SHP77 (cell line): ENCODE measurements around the gene GALNTL6.
"Not testable (repeated sequence)": the region's sequence is repeated elsewhere in the genome, so short reads cannot be mapped to it uniquely, and the experiment has no call there.

ENCODE experiments used
- DNase-seq, 2 experiments: peaks; one replicate each; lab custom pipeline; 2025; lab: John Stamatoyannopoulos, UW

The GALNTL6 gene

GRCh38 chr4:172945611-172946010 lies 1132.4 kb downstream of the GALNTL6 start:
- DNase-seq = no peak

- no peak for DNase-seq
Measured at GRCh38 chr4:172946503-172946902, 1133.3 kb downstream of the GALNTL6 start.

- no peak for DNase-seq
Measured at GRCh38 chr4:172947594-172947993, 1134.4 kb downstream of the GALNTL6 start.

GRCh38 chr4:172950990-172951389 lies 1137.8 kb downstream of the GALNTL6 start:
- DNase-seq = no peak

- DNase-seq = no peak
Measured at GRCh38 chr4:172951679-172952451, 1138.7 kb downstream of the GALNTL6 start.

GRCh38 chr4:172953896-172954568 lies 1140.8 kb downstream of the GALNTL6 start:
- no peak for DNase-seq

GRCh38 chr4:172956340-172956739 lies 1143.1 kb downstream of the GALNTL6 start:
- DNase-seq = not testable (repeated sequence)

- DNase-seq = no peak
Measured at GRCh38 chr4:172957216-172957615, 1144.0 kb downstream of the GALNTL6 start.

GRCh38 chr4:172962564-172963353 lies 1149.6 kb downstream of the GALNTL6 start:
- DNase-seq = peak; percentile 68 to 76

- no peak for DNase-seq
Measured at GRCh38 chr4:172963498-172964294, 1150.5 kb downstream of the GALNTL6 start.

- DNase-seq = not testable (repeated sequence)
Measured at GRCh38 chr4:172970189-172970588, 1157.0 kb downstream of the GALNTL6 start.

GRCh38 chr4:172974586-172974985 lies 1161.4 kb downstream of the GALNTL6 start:
- DNase-seq = no peak

- no peak for DNase-seq
Measured at GRCh38 chr4:172975651-172976229, 1162.5 kb downstream of the GALNTL6 start.

GRCh38 chr4:172977491-172978041 lies 1164.4 kb downstream of the GALNTL6 start:
- not testable (repeated sequence) for DNase-seq

GRCh38 chr4:172978848-172979247 lies 1165.6 kb downstream of the GALNTL6 start:
- DNase-seq = no peak

GRCh38 chr4:172979332-172979731 lies 1166.1 kb downstream of the GALNTL6 start:
- no peak for DNase-seq

GRCh38 chr4:172980219-172980618 lies 1167.0 kb downstream of the GALNTL6 start:
- no peak for DNase-seq

GRCh38 chr4:172982151-172982590 lies 1169.0 kb downstream of the GALNTL6 start:
- no peak for DNase-seq

GRCh38 chr4:172983014-172983413 lies 1169.8 kb downstream of the GALNTL6 start:
- no peak for DNase-seq

GRCh38 chr4:172983631-172984030 lies 1170.4 kb downstream of the GALNTL6 start:
- no peak for DNase-seq

GRCh38 chr4:172985552-172985951 lies 1172.3 kb downstream of the GALNTL6 start:
- no peak for DNase-seq
